CD4-positive, alpha-beta T cell (primary cell): ENCODE data around the gene OLFML1. TPM values are rescaled to one million over a fixed set of nuclear protein-coding genes. Genes with fewer than 3 reads are reported as not detected.

Experiments
- ATAC-seq: fragments of 200-7000 bp; cut with Tn5 transposase; one replicate; pipeline ENCODE4 v1.10.0; 2022; ENCODE audit warnings: mild to moderate bottlenecking; ENCODE audit not compliant: poor library complexity
- CTCF ChIA-PET: fragments of 350-600 bp; sonication (Branson Sonifier 250); formaldehyde crosslinking; loops from one replicate; lab custom pipeline; 2021; ENCODE audit warnings: antibody characterized with exemption, inconsistent platforms; lab: Charles Lee
- POLR2A ChIA-PET: fragments of 350-600 bp; sonication (Branson Sonifier 250); formaldehyde crosslinking; loops from one replicate; lab custom pipeline; 2021; ENCODE audit warnings: antibody characterized with exemption, inconsistent platforms; lab: Charles Lee
- DNase-seq, 14 experiments: peaks; one replicate each; pipeline ENCODE4 v3.0.0-alpha.2; 2013 to 2020; ENCODE audit warnings: mixed read lengths in 2 of 14
- H3K27ac ChIP-seq, 2 donors: one replicate each; pipeline versions ENCODE4 v1.5.1 to v1.7.0; 2013; ENCODE audit warnings: low read length in 2 of 2, low read depth in 1 of 2, mild to moderate bottlenecking in 1 of 2
- H3K27me3 ChIP-seq, 2 experiments: 1 replicate in 1 of 2; 2 replicates in 1 of 2; pipeline versions ENCODE4 v1.6.1 to v1.7.0; 2013; ENCODE audit warnings: low read length in 2 of 2, control low read depth in 1 of 2, mild to moderate bottlenecking in 1 of 2, moderate library complexity in 1 of 2; ENCODE audit not compliant: insufficient read depth in 2 of 2, control insufficient read depth in 1 of 2
- H3K36me3 ChIP-seq: one replicate; pipeline ENCODE4 v1.6.1; 2013; ENCODE audit warnings: low read length, control low read depth; ENCODE audit not compliant: insufficient read depth
- H3K4me1 ChIP-seq: one replicate; pipeline ENCODE4 v1.6.1; 2013; ENCODE audit warnings: low read length, control low read depth; ENCODE audit not compliant: insufficient read depth
- H3K4me3 ChIP-seq: one replicate; pipeline ENCODE4 v1.5.1; 2013; ENCODE audit warnings: mild to moderate bottlenecking, low read length, moderate library complexity
- H3K9me3 ChIP-seq, 2 experiments: 1 replicate in 1 of 2; 2 replicates in 1 of 2; pipeline versions ENCODE4 v1.6.1 to v1.7.0; 2013; ENCODE audit warnings: low read length in 2 of 2, mild to moderate bottlenecking in 2 of 2, control low read depth in 1 of 2, moderate library complexity in 1 of 2; ENCODE audit not compliant: control insufficient read depth in 1 of 2, insufficient read depth in 1 of 2
- H3K27ac Mint-ChIP-seq: one replicate; pipeline ENCODE4 v1.8.0; 2020; ENCODE audit warnings: mixed read lengths
- H3K27me3 Mint-ChIP-seq: one replicate; pipeline ENCODE4 v1.8.0; 2021; ENCODE audit warnings: mixed read lengths
- H3K36me3 Mint-ChIP-seq: one replicate; pipeline ENCODE4 v1.8.0; 2021; ENCODE audit warnings: low read depth, mixed read lengths
- H3K4me1 Mint-ChIP-seq: one replicate; pipeline ENCODE4 v1.8.0; 2021; ENCODE audit warnings: low read depth, mixed read lengths
- H3K4me3 Mint-ChIP-seq: one replicate; pipeline ENCODE4 v1.8.0; 2020; ENCODE audit warnings: mild to moderate bottlenecking, mixed read lengths
- H3K9me3 Mint-ChIP-seq: one replicate; pipeline ENCODE4 v1.8.0; 2020; ENCODE audit warnings: mixed read lengths
- intact Hi-C, 2 experiments: fragments of 100-400 bp; cut with DNase I in 1 of 2; cut with micrococcal nuclease in 1 of 2; formaldehyde crosslinking; loops; one replicate each; pipeline versions ENCODE4 v1.15.1 to v1.9.0; 2023 to 2025; cut with DNase I, micrococcal nuclease
- total RNA-seq, 174 experiments: library from RNA in 2 of 174; stranded (reverse) in 2 of 174; gene quantifications; one replicate each; pipeline ENCODE4 v1.2.3 and lab custom pipeline; 2021 to 2026
- TF ChIP-seq, protein P1 (sequence below): fragments of 200-600 bp; IDR thresholded peaks from one replicate; pipeline ENCODE4 v1.8.0; 2022; ENCODE audit warnings: antibody characterized with exemption, mild to moderate bottlenecking

The OLFML1 gene
- total RNA-seq, 2 experiments from 2014 or later = not detected

GRCh38 chr11:7490535-7490934 is 5.2 kb downstream of the OLFML1 start:
- no peak for ATAC-seq
- no peak overlapping the region for H3K4me3 Mint-ChIP-seq
- POLR2A ChIA-PET = no interaction called here
- Histone ChIP-seq H3K36me3 (no peaks in the 10 kb centered on the region), H3K27me3 (no peaks in the 10 kb centered on the region), H3K4me1 (no peaks in the 10 kb centered on the region), H3K27ac (no peak overlapping the region), H3K4me3 (no peak overlapping the region), H3K9me3 (no peaks in the 10 kb centered on the region)
- no peak for DNase-seq
- H3K36me3 Mint-ChIP-seq = no peaks in the 10 kb centered on the region
- TF ChIP-seq, protein P1, sequence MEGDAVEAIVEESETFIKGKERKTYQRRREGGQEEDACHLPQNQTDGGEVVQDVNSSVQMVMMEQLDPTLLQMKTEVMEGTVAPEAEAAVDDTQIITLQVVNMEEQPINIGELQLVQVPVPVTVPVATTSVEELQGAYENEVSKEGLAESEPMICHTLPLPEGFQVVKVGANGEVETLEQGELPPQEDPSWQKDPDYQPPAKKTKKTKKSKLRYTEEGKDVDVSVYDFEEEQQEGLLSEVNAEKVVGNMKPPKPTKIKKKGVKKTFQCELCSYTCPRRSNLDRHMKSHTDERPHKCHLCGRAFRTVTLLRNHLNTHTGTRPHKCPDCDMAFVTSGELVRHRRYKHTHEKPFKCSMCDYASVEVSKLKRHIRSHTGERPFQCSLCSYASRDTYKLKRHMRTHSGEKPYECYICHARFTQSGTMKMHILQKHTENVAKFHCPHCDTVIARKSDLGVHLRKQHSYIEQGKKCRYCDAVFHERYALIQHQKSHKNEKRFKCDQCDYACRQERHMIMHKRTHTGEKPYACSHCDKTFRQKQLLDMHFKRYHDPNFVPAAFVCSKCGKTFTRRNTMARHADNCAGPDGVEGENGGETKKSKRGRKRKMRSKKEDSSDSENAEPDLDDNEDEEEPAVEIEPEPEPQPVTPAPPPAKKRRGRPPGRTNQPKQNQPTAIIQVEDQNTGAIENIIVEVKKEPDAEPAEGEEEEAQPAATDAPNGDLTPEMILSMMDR = no peak
- H3K27ac Mint-ChIP-seq = no peak overlapping the region
- intact Hi-C loops = no loop called here
- no peaks in the 10 kb centered on the region for H3K9me3 Mint-ChIP-seq
- H3K27me3 Mint-ChIP-seq = no peaks in the 10 kb centered on the region
- CTCF ChIA-PET = interaction anchor here (1.6 kb wide), 2 partner anchors 11 to 48 kb away, joined by 3 read pairs; no protein-coding TSS in a partner anchor
- no peaks in the 10 kb centered on the region for H3K4me1 Mint-ChIP-seq

DNA sequence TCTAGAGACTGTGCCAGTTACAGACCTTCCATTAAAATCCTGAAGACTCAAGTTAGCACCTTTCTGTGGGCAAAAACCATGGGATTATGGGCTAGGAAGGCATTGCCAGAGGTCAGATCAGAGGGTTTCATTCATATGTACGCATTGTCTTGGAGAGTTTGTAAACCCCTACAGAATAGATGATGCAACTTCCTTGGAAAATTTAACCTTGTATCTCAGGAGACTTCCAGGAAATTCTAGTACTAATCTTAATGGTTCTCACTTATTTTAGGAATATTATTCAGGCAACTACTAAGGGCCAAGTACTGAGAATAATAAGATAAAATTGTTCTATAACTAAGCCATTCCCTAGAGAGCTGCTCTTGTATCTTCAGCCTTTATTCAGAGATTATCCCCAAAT is 6.9 kb downstream of the OLFML1 start:
- ChIA-PET POLR2A (no interaction called here), CTCF (no interaction called here)
- no peaks in the 10 kb centered on the region for H3K36me3 ChIP-seq
- intact Hi-C loops = no loop called here
- Mint-ChIP-seq H3K36me3 (no peaks in the 10 kb centered on the region), H3K4me1 (no peaks in the 10 kb centered on the region), H3K27ac (no peak overlapping the region), H3K27me3 (no peaks in the 10 kb centered on the region), H3K4me3 (no peak overlapping the region), H3K9me3 (no peaks in the 10 kb centered on the region)
- no peak overlapping the region for H3K27ac ChIP-seq
- ATAC-seq = no peak
- DNase-seq = no peak
- H3K27me3 ChIP-seq = no peaks in the 10 kb centered on the region
- H3K4me3 ChIP-seq = no peak overlapping the region
- TF ChIP-seq, protein P1 = no peak
- H3K4me1 ChIP-seq = no peaks in the 10 kb centered on the region
- no peaks in the 10 kb centered on the region for H3K9me3 ChIP-seq

- no peaks in the 10 kb centered on the region for H3K4me1 Mint-ChIP-seq
- no peaks in the 10 kb centered on the region for H3K27me3 ChIP-seq
- H3K9me3 Mint-ChIP-seq = no peaks in the 10 kb centered on the region
- intact Hi-C loops = no loop called here
- H3K27me3 Mint-ChIP-seq = no peaks in the 10 kb centered on the region
- ATAC-seq (no peak), DNase-seq (no peak)
- no peaks in the 10 kb centered on the region for H3K9me3 ChIP-seq
- TF ChIP-seq, protein P1 = no peak
- H3K27ac ChIP-seq = no peak overlapping the region
- H3K4me3 ChIP-seq = no peak overlapping the region
- H3K36me3 Mint-ChIP-seq = no peaks in the 10 kb centered on the region
- CTCF ChIA-PET = no interaction called here
- POLR2A ChIA-PET = no interaction called here
- no peak overlapping the region for H3K4me3 Mint-ChIP-seq
- H3K27ac Mint-ChIP-seq = no peak overlapping the region
- no peaks in the 10 kb centered on the region for H3K4me1 ChIP-seq
- no peaks in the 10 kb centered on the region for H3K36me3 ChIP-seq
Observed at GRCh38 chr11:7493670-7494069, 8.4 kb downstream of the OLFML1 start.
